ENCODE results near the gene RTKN. TPM values are rescaled to one million over a fixed set of nuclear protein-coding genes. Genes with fewer than 3 reads are reported as not detected.
A peak's percentile ranks its signal among the peaks of the same experiment; 100 is the strongest.

The RTKN gene
- total and polyA plus RNA-seq, 10 of the 15 experiments (the other 5 are each of a cell fraction or from before 2014, with no cell fraction given) = 0.50 to 12.3 (median 5.4) TPM

DNA sequence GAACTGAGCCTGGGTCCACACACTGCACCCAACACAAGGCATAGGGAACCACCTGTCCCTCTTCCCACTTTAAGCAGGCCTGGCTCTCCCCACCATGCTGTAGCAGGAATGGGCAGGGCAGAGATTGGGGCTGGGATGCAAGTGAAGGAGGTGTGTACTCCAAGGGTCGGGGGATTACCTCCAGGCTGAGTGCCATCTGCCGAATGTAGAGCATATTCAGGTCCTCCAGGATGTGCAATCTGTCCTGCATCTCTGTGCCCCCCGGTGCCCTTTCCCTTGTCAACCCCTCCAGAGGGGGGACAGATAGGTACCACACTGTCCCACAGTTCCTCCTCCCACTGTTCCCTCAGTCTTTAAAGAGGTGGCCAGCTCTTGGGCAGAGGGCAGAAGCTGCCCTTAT lies 2.4 kb downstream of the RTKN start:
- Histone ChIP-seq H3K27ac (ENCODE audit: control insufficient read depth, insufficient read depth) (no peak overlapping the region), H3K79me2 (ENCODE audit: control insufficient read depth, insufficient read depth, low read length) (no peaks in the 10 kb centered on the region; the same call in 1 of the 2 replicates), H3K4me1 (ENCODE audit: control insufficient read depth, insufficient read depth, low read length) (peaks cover 23% of the 10 kb centered on the region), H3K27me3 (replicated peaks in 1 of 2; ENCODE audit: control insufficient read depth in 2 of 2, insufficient read depth in 2 of 2, low read length in 1 of 2) (peaks cover 2 to 10% of the 10 kb centered on the region in 2 experiments; a peak in 3 of 4 replicates), H3K9ac (ENCODE audit: control insufficient read depth, insufficient read depth, low read length) (no peak overlapping the region), H2AFZ (ENCODE audit: control insufficient read depth, low read depth, low read length) (no peak overlapping the region), H3K4me2 (ENCODE audit: control insufficient read depth, insufficient read depth) (peak overlapping the region; percentile 81), H3K36me3 (ENCODE audit: control insufficient read depth in 2 of 2, insufficient read depth in 2 of 2, low read length in 1 of 2) (no peaks in the 10 kb centered on the region), H4K20me1 (ENCODE audit: control insufficient read depth, insufficient read depth) (no peaks in the 10 kb centered on the region), H3K9me3 (replicated peaks; ENCODE audit: control insufficient read depth, insufficient read depth, low read length) (no peaks in the 10 kb centered on the region), H3K4me3 (peak overlapping the region; percentile 61; the same call in 1 of the 2 replicates)
- in situ Hi-C loops (cut with MboI) = no loop called here
- DNase-seq (ENCODE audit: low read depth, low spot score) (no peak), ATAC-seq (no peak), FAIRE-seq (peak; percentile 23)
- TF ChIP-seq SMARCA5 (IDR thresholded peaks at IDR 0.05) (no peak), MXI1 (IDR thresholded peaks at IDR 0.05; ENCODE audit: low read depth, low read length) (no peak), HDAC6 (IDR thresholded peaks at IDR 0.05; ENCODE audit: unreplicated experiment) (no peak), ZZZ3 (IDR thresholded peaks at IDR 0.05; ENCODE audit: control insufficient read depth, insufficient read length, low read depth) (no peak)
- TF ChIP-seq, protein P1, sequence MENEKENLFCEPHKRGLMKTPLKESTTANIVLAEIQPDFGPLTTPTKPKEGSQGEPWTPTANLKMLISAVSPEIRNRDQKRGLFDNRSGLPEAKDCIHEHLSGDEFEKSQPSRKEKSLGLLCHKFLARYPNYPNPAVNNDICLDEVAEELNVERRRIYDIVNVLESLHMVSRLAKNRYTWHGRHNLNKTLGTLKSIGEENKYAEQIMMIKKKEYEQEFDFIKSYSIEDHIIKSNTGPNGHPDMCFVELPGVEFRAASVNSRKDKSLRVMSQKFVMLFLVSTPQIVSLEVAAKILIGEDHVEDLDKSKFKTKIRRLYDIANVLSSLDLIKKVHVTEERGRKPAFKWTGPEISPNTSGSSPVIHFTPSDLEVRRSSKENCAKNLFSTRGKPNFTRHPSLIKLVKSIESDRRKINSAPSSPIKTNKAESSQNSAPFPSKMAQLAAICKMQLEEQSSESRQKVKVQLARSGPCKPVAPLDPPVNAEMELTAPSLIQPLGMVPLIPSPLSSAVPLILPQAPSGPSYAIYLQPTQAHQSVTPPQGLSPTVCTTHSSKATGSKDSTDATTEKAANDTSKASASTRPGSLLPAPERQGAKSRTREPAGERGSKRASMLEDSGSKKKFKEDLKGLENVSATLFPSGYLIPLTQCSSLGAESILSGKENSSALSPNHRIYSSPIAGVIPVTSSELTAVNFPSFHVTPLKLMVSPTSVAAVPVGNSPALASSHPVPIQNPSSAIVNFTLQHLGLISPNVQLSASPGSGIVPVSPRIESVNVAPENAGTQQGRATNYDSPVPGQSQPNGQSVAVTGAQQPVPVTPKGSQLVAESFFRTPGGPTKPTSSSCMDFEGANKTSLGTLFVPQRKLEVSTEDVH (IDR thresholded peaks at IDR 0.05; ENCODE audit: low read depth, partially characterized antibody) = no peak
- TF ChIP-seq, protein P2, sequence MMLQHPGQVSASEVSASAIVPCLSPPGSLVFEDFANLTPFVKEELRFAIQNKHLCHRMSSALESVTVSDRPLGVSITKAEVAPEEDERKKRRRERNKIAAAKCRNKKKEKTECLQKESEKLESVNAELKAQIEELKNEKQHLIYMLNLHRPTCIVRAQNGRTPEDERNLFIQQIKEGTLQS (IDR thresholded peaks at IDR 0.05; ENCODE audit: borderline replicate concordance, extremely low read depth, low read depth, low read length) = no peak
- CTCF ChIA-PET = interaction anchor here (0.8 to 2.5 kb wide), 5 partner anchors 14 to 147 kb away, joined by 3 to 12 read pairs (median 3); partner anchors contain the start of genes C2orf81, INO80B, MRPL53 and WDR54
- WGBS (ENCODE audit: insufficient coverage, insufficient replicate concordance, low lambda C conversion rate, missing lambda C conversion rate) = 61% methylated on average over 3 of the region's 3 CpGs
- no TSS peak for BruUV-seq (replicated peaks)
- SMC1A ChIA-PET (ENCODE audit: uncharacterized antibody, unreplicated experiment) = interaction anchor here (0.6 to 2.0 kb wide), 8 partner anchors 8 to 132 kb away, joined by 3 to 8 read pairs (median 4); partner anchors contain the start of genes C2orf81, INO80B, MRPL53 and WBP1
- intact Hi-C loops (cut with micrococcal nuclease; ENCODE audit: unreplicated experiment) = no loop called here
- POLR2A ChIA-PET = interaction anchor here (0.5 to 3.4 kb wide), 8 partner anchors 8 to 1381 kb away, joined by 3 to 29 read pairs (median 7); partner anchors contain the start of genes C2orf81, INO80B, WBP1 and WDR54
- RAD21 ChIA-PET (ENCODE audit: unreplicated experiment) = interaction anchor here (1.1 to 2.3 kb wide), 8 partner anchors 11 to 117 kb away, joined by 3 to 13 read pairs (median 6); partner anchors contain the start of genes C2orf81, INO80B, MRPL53 and WDR54
